Stimulated activated CD4-positive, alpha-beta T cell treated with anti-CD3 and anti-CD28 coated beads, Interleukin-15, amount 100 ng/mL, for 1 hour (primary cell): Measurements from ENCODE around the gene FOXL1.
"Not testable (repeated sequence)": the region's sequence is repeated elsewhere in the genome, so short reads cannot be mapped to it uniquely, and the experiment has no call there.

ENCODE experiments used
- DNase-seq, 2 donors: peaks; one replicate each; pipeline ENCODE4 v3.0.0-alpha.2; 2020; ENCODE audit warnings: low read depth in 1 of 2, low spot score in 1 of 2

Gene FOXL1

GRCh38 chr16:86580791-86581170 is 2.4 kb downstream of the FOXL1 start:
- no peak for DNase-seq

DNA sequence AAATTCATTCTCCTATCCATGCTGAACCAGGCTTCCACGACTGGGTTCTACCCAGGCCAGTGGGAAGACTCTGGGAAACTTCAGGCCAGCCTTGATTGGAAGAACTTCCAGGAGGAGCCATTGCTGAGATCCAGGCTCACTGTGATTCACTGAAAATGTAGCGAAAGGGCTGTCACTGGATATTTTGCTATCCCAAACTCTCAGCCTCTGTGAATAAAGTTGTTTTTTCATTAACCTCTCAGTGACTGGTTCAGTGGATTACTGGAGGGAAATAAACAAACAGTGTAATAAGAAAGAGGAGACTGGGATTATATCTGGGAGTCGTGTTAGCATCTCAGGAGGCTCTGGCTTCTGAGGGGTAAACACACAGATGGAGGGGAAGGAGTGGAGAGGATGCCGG is 3.1 kb downstream of the FOXL1 start:
- DNase-seq = no peak

GRCh38 chr16:86584071-86584685 is 5.8 kb downstream of the FOXL1 start:
- DNase-seq = no peak

GRCh38 chr16:86584726-86585721 is 6.7 kb downstream of the FOXL1 start:
- DNase-seq = no peak

DNA sequence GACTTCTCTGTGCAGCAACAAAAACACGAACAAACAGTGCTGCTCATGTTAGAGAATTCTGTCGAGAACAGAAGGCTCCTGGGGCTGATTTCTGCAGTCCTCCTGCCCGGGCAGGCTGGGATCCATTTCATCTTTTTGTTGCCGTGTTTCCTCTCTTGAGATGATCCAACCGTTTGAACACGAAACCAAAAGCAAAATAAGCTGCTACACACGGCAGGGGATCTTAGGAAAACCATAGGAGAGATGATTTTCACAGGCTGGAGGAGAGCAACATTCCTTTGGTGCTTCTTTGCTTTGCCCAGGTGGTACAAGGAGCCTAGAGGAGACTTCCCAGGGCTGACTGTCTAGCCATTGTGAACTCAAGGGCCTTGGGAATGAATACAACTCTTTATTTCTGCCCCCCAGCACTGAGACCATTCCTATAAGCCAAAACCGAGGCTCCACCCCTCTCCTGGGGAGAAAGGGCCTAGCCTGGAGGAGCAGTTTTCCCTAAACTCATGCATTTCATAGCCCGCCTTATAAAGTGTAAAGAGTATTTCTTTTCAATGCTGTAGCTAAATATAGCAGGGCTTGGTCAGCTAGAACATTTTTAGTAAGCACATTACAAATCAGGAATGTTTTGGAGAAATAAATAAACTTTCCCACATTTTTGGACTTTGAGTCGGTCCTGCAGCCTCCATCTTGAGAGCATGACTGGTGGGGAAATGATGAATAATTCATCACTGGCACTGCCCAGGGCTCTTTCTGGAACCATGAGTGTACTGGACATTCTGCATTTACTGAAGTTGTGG is 7.7 kb downstream of the FOXL1 start:
- DNase-seq = no peak

DNA sequence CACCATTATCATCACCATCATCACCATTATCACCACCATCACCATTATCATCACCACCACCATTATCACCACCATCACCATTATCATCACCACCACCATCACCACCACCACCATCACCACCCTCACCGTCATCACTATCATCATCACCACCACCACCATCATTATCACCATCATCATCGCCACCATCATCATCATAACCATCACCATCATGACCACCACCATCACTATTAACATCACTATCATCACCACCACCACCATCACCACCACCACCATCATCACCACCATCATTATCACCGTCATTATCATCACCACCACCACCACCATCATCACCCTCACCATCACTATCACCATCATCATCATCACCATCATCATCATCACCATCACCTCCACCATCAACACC is 9.1 kb downstream of the FOXL1 start:
- no peak for DNase-seq

GRCh38 chr16:86587955-86588354 is 9.6 kb downstream of the FOXL1 start:
- not testable (repeated sequence) for DNase-seq

GRCh38 chr16:86590501-86591144 is 12.3 kb downstream of the FOXL1 start:
- no peak for DNase-seq

DNA sequence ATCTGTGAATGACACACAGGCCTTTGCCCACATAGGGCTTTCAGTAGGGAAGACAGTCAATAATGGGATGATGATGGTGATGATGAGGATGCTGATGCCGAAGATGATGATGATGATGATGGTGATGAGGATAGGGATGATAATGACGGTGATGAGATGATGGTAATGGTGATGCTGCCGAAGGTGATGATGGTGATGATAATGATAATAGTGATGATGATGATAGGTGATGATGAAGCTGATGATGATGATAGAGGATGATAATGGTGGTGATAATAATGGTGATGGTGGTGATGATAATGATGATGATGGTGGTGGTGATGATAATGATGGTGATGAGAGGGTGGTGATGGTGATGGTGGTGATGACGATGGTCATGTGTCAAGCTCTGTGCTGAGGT is 12.9 kb downstream of the FOXL1 start:
- DNase-seq = no peak

DNA sequence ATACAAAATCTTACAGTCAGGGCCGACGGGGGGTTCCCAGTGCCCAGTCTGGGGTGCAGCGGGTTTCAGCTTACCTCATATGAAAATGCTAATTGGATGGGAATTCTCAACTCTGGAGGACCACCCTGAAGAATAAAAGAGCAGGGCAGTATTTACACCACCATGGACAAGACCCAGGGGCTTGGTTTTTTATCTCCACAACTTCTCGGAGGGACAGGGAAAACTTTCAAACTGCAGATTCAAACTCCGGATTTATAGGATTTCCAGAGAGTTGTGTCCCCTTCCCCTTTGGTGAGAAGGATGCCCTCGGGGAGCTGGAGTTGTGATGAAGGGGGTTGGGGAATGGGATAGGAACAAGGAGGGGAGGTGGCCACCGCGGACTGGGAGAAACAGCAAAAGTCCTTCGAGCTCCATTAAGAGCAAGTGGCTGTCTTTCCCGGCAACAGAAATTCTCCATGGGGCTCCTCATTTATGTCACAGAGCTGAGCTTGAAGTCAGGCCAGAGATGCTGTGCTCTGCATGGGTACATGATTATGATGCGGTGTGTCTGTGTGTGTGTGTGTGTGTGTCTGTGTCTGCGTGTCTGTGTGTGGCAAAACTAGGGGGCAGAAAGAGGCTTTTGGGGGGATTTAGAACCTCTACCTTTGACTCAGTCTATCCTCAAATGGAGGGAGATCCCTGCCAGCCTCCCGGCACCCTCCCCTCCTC is 15.7 kb downstream of the FOXL1 start:
- DNase-seq = no peak

DNA sequence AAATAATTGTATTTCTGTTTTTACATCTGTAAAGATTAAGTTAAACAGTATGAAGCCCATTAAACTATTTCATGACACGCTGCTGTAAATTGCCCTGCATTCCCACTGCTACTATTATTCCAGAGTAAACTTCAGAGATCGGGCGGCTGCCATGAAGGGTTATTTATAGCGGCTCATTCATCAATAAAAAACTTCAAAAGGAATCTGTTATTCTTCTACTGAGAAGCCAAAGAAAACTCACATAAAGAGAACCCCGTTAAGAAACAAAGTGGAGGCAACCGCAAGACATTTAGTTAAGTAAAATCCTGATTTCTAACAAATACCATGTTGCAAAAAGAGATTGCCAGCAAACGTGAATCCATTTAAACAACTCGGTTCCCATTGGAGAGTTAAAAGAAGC is 16.4 kb downstream of the FOXL1 start:
- no peak for DNase-seq

GRCh38 chr16:86595983-86596605 is 17.7 kb downstream of the FOXL1 start:
- DNase-seq = no peak

DNA sequence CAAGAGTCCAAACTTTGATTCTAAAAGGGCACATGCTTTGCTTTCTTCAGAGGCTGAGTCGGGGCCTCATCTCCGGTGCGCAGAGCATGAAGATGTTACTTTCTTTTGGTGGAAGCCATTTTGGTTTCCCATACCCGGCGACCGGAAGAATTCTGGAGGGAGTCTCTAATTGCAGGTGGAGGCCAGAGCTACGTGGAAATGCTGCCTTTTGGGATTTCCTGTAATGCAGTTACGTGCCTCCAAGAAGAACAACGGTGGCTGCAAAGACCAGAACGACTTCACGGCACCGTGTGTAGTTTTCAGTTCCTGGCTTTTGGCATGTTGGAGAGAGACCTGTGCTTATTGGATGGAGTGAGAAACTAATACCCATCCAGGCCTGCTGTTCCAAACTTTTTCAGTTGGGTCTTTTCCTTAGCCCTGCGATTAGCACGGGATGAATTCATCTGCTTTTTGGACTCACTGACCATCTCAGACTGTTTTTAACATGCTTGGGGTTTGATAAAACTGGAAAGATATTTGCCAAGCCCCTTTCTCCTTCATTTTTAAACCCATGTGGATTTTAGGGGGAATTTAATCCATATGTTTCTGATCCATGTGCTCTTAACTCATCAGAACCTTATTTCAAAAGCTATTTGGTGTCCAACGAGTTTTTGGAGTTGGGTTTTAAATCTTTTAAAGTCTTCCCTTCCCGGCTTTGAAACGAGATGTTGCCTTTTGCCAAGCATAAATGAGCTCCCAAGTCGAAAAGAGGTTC is 19.0 kb downstream of the FOXL1 start:
- no peak for DNase-seq

GRCh38 chr16:86597880-86598606 is 19.7 kb downstream of the FOXL1 start:
- no peak for DNase-seq

GRCh38 chr16:86598607-86599565 is 20.5 kb downstream of the FOXL1 start:
- DNase-seq = no peak

GRCh38 chr16:86601356-86601755 is 23.0 kb downstream of the FOXL1 start:
- no peak for DNase-seq

- DNase-seq = no peak
Measured at GRCh38 chr16:86602521-86602920, 24.2 kb downstream of the FOXL1 start.
